GM19467 (cell line): Measurements from ENCODE around the gene AOX1.
"Not testable (repeated sequence)": the region's sequence is repeated elsewhere in the genome, so short reads cannot be mapped to it uniquely, and the experiment has no call there.

ENCODE experiments used
- ATAC-seq: cut with Tn5 transposase; IDR thresholded peaks from one replicate; pipeline ENCODE4 v1.9.1; 2021; ENCODE audit warnings: mild to moderate bottlenecking, moderate library complexity; ENCODE audit not compliant: unreplicated experiment

Gene AOX1

GRCh38 chr2:200698217-200698616 is 112.4 kb downstream of the AOX1 start:
- no peak for ATAC-seq

DNA sequence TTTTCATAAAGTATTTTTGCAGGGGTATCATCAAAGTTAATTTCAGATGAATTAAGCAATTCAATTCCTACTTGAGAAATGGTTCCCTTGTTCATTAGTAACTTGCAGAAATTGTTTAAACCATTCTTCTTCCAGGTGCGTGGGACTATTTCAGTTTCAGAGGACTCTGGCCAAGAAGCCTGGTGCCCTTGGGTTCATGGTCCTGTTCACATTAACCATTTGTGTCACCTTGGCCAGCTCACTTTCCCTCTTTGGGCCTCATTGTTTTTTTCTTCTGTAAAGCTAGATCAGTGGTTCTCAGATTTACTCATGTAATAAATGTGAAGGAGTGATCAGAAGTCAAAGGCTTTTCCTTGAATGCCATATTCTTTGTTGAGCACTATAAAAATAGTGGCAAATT is 113.5 kb downstream of the AOX1 start:
- no peak for ATAC-seq

- no peak for ATAC-seq
Observed at GRCh38 chr2:200700856-200701255, 115.0 kb downstream of the AOX1 start.

- ATAC-seq, result no peak
Observed at GRCh38 chr2:200702044-200702443, 116.2 kb downstream of the AOX1 start.

DNA sequence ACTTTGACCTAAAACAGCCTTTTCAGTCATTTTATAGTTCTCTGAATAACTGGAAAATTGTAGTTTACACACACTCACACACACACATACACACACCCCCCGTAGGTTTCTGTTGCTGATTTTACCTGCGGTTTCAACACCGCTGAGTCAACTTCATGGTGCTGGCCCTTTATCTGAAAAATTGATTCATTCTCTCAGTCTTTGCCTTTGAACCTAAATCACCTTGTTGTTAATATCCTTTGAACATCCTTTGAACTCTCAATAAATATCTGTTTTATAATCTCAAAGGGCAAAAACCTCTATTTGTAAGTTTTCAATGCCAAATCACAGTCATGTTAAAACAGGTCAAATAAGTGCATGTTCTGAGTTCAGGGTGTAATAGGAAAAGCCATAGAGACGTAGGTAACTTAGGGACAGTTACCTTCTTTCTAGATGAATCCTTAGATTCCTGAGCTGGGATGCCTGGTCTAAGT is 116.9 kb downstream of the AOX1 start:
- no peak for ATAC-seq

GRCh38 chr2:200703127-200703925 is 117.5 kb downstream of the AOX1 start:
- no peak for ATAC-seq

DNA sequence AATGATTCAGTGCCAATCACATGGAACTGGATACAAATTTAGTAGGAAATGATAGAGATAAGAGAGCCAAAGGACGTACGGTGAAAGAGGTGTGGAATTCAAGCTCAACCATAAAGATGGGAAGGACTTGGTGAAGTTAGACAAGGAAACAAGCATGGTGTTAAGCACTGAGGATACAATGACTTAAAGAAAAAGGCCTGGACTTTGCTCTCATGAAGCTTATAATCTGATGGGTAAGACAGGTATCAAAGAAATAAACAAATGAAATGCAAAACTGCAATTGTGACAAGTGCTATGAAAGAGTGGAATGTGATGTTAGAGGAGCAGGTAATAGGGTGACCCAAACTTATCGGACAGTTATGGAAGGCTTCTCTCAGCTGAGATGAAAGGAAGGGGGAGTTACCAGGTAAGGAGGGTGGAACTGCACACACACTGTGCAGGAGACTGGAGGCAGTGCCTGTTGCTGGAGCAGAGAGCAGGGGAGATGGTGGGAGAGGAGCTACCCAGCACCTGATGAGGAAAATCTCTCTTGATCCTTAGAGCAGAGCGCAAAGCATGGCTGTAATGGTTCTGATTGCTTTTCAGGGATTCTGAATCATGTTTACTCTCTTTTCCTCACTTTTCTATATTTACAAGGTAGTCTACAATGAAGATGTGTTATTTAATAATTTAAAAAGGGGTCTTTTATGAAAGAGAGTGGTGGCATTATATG is 118.3 kb downstream of the AOX1 start:
- no peak for ATAC-seq

DNA sequence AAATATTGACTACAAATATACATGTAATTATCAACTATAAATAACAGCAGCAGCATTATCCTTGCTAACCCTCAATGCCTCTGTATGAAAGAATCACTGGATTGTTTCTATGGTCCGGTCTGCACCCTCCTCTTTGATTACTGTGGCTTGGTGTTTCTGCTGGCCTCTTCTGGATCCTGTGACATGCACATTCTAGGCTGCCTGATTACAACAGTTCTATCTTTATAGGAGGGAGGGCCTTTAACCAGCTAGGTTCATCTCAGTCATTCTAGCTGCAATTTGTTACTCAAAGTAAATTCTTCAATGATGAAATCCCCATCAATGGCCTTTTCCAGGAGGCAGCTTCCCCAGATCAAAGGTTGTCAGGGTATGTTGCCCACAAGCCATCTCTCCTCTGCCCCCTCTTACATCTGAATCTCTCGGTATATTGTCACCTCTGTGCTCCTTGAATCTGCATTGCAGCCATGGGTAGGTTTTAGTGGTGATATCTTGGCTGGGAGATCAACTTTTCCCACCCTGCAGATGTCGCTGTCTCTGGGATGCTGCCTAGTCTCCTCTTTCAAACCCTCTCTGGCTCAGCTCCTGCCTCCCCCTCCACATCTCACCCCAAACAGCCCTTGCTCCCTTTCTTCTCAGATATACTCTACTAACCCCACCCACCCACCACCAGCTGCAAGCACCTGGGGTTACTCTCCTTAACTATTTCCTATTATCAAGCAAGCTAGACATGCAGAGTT is 119.7 kb downstream of the AOX1 start:
- ATAC-seq, result no peak

DNA sequence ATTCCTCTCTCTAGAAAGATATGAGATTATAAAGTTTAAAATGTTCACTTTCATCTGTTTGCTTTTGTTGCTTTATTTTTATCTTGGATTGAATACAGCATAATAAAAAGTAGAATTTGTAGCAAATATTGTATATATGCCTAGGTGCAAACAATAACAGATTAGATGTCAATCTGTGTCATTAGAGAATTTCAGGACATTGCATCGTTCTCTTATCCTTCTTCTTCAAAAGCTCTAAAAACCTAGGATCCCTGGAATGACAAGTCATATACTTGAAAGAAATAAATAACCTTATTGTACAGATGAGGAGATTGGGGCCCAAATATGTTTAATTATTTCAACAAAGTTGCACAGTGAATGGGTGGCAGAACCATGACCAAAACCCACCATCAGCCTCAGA is 123.1 kb downstream of the AOX1 start:
- ATAC-seq, result no peak

DNA sequence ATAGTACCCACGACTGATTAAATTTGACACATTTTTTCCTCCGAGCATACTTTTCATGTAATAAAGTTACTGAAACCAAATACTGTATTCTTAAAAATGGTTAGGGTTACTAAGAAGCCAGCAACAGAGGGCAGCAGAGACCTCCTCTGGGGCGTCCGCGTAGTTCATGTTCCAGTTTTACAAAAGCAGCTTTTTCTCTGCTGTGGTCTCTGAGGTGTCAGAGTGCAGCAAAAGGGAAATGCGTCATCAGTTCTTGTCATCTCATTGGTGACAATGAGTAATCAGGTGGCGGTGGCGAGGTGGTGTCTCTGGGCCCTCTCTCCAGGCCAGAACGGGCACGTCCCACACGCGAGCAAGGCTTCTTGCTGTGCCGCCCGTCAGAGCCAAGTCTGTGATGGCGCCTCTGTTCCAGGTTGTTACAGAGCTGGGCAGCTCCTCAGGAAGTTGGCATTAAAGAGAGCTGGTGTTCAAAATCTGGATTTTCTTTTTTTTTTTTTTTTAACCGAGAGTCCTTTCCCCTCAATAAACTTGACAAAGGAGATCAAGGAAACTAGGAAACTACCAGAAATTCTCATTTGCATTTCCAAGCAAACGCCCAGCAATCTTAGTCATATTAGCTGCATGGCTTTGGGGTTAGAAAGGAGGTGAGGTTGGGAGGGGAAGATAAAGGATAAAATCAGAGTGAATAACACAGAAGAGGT is 127.3 kb downstream of the AOX1 start:
- ATAC-seq, result peak; percentile 99

DNA sequence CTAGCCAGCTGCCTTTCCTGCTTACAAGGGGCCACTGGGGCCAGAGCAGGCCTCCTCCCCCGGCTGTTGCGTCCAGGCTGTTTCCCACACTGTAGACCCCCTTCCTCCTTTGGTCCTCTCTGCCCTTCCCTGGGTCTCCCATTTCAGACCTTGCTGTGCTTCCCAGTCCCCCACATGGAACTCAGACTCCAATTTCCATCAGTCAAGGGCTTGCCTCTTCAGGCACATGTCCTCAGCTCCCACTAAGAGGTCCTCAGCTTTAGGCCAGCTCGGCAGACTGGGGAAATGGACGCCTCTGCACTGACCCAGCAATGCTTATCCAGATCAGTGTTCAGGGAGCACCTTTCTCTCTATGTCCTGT is 127.9 kb downstream of the AOX1 start:
- ATAC-seq, result no peak

GRCh38 chr2:200715014-200715413 is 129.2 kb downstream of the AOX1 start:
- ATAC-seq, result not testable (repeated sequence)

GRCh38 chr2:200716386-200716785 is 130.6 kb downstream of the AOX1 start:
- ATAC-seq, result no peak
